Rectal smooth muscle tissue (tissue), 1 donor: ENCODE results near the gene PLEKHA6.

Experiments used
- H3K27ac ChIP-seq: one replicate; pipeline ENCODE4 v1.7.0; 2013; ENCODE audit warnings: low read depth, low read length, inconsistent platforms
- H3K27me3 ChIP-seq: one replicate; pipeline ENCODE4 v1.7.0; 2013; ENCODE audit warnings: low read length; ENCODE audit not compliant: control insufficient read depth, insufficient read depth
- H3K36me3 ChIP-seq: one replicate; pipeline ENCODE4 v1.7.0; 2013; ENCODE audit warnings: low read length; ENCODE audit not compliant: control insufficient read depth, insufficient read depth
- H3K4me1 ChIP-seq: one replicate; pipeline ENCODE4 v1.7.0; 2013; ENCODE audit warnings: low read length; ENCODE audit not compliant: control insufficient read depth, insufficient read depth
- H3K4me3 ChIP-seq: one replicate; pipeline ENCODE4 v1.7.0; 2013; ENCODE audit warnings: low read length
- H3K9ac ChIP-seq: one replicate; pipeline ENCODE4 v1.7.0; 2013; ENCODE audit warnings: low read length

PLEKHA6 gene

GRCh38 chr1:204206121-204206520 lies 153.6 kb downstream of the PLEKHA6 start:
- Histone ChIP-seq H3K4me1 (no peaks in the 10 kb centered on the region), H3K4me3 (no peak overlapping the region), H3K9ac (no peak overlapping the region), H3K27me3 (no peaks in the 10 kb centered on the region), H3K36me3 (no peaks in the 10 kb centered on the region), H3K27ac (no peak overlapping the region)

GRCh38 chr1:204205486-204205885 lies 154.2 kb downstream of the PLEKHA6 start:
- H3K4me1 ChIP-seq: no peaks in the 10 kb centered on the region
- H3K36me3 ChIP-seq: no peaks in the 10 kb centered on the region
- no peak overlapping the region for H3K27ac ChIP-seq
- no peak overlapping the region for H3K9ac ChIP-seq
- H3K27me3 ChIP-seq: no peaks in the 10 kb centered on the region
- no peak overlapping the region for H3K4me3 ChIP-seq

- no peak overlapping the region for H3K9ac ChIP-seq
- no peaks in the 10 kb centered on the region for H3K27me3 ChIP-seq
- H3K27ac ChIP-seq: no peak overlapping the region
- H3K4me3 ChIP-seq: no peak overlapping the region
- H3K36me3 ChIP-seq: no peaks in the 10 kb centered on the region
- H3K4me1 ChIP-seq: no peaks in the 10 kb centered on the region
Measured at GRCh38 chr1:204204944-204205343, 154.8 kb downstream of the PLEKHA6 start.

- no peaks in the 10 kb centered on the region for H3K27me3 ChIP-seq
Measured at GRCh38 chr1:204203206-204203767, 156.4 kb downstream of the PLEKHA6 start.

GRCh38 chr1:204202481-204202880 lies 157.2 kb downstream of the PLEKHA6 start:
- Histone ChIP-seq H3K4me1 (no peaks in the 10 kb centered on the region), H3K4me3 (no peak overlapping the region), H3K27ac (no peak overlapping the region), H3K9ac (no peak overlapping the region), H3K36me3 (no peaks in the 10 kb centered on the region), H3K27me3 (peaks cover 3% of the 10 kb centered on the region)

More at GRCh38 chr1:204203206-204203767, 156.4 kb downstream of the PLEKHA6 start:
- Histone ChIP-seq H3K4me3 (no peak overlapping the region), H3K9ac (no peak overlapping the region), H3K27ac (no peak overlapping the region), H3K4me1 (no peaks in the 10 kb centered on the region), H3K36me3 (no peaks in the 10 kb centered on the region)

- peaks cover 5% of the 10 kb centered on the region for H3K27me3 ChIP-seq
- H3K4me1 ChIP-seq: no peaks in the 10 kb centered on the region
- no peaks in the 10 kb centered on the region for H3K36me3 ChIP-seq
- H3K27ac ChIP-seq: no peak overlapping the region
- H3K4me3 ChIP-seq: no peak overlapping the region
- H3K9ac ChIP-seq: no peak overlapping the region
Measured at GRCh38 chr1:204201348-204202040, 158.2 kb downstream of the PLEKHA6 start.

- H3K9ac ChIP-seq: no peak overlapping the region
- no peaks in the 10 kb centered on the region for H3K4me1 ChIP-seq
- no peaks in the 10 kb centered on the region for H3K36me3 ChIP-seq
- H3K4me3 ChIP-seq: no peak overlapping the region
- H3K27ac ChIP-seq: no peak overlapping the region
- peaks cover 5% of the 10 kb centered on the region for H3K27me3 ChIP-seq
Measured at GRCh38 chr1:204199579-204199978, 160.2 kb downstream of the PLEKHA6 start.

GRCh38 chr1:204198348-204199340 lies 161.1 kb downstream of the PLEKHA6 start:
- H3K27me3 ChIP-seq: peaks cover 5% of the 10 kb centered on the region
- no peak overlapping the region for H3K27ac ChIP-seq

GRCh38 chr1:204197068-204197467 lies 162.7 kb downstream of the PLEKHA6 start:
- Histone ChIP-seq H3K4me1 (no peaks in the 10 kb centered on the region), H3K27ac (no peak overlapping the region), H3K36me3 (no peaks in the 10 kb centered on the region), H3K4me3 (no peak overlapping the region), H3K9ac (no peak overlapping the region), H3K27me3 (peaks cover 5% of the 10 kb centered on the region)

More at GRCh38 chr1:204198348-204199340, 161.1 kb downstream of the PLEKHA6 start:
- Histone ChIP-seq H3K4me3 (no peak overlapping the region), H3K9ac (no peak overlapping the region), H3K36me3 (no peaks in the 10 kb centered on the region), H3K4me1 (no peaks in the 10 kb centered on the region)

- H3K27ac ChIP-seq: no peak within 1 kb of the TSS
- H3K36me3 ChIP-seq: no peaks in the 10 kb centered on the region
- peaks cover 5% of the 10 kb centered on the region for H3K27me3 ChIP-seq
- no peak within 1 kb of the TSS for H3K9ac ChIP-seq
- H3K4me1 ChIP-seq: no peaks in the 10 kb centered on the region
- H3K4me3 ChIP-seq: no peak within 1 kb of the TSS
Measured at GRCh38 chr1:204196068-204196795, 163.5 kb downstream of the PLEKHA6 start, which contains the start of gene KISS1. KISS1 (minus strand) TSS chr1:204196491; CDS start chr1:204192876, 3,615 bp downstream.

- Histone ChIP-seq H3K27me3 (peaks cover 5% of the 10 kb centered on the region), H3K4me1 (no peaks in the 10 kb centered on the region), H3K9ac (no peak overlapping the region), H3K27ac (no peak overlapping the region), H3K36me3 (no peaks in the 10 kb centered on the region), H3K4me3 (no peak overlapping the region)
Measured at GRCh38 chr1:204194771-204195170, 165.0 kb downstream of the PLEKHA6 start.

GRCh38 chr1:204194080-204194479 lies 165.6 kb downstream of the PLEKHA6 start:
- Histone ChIP-seq H3K9ac (no peak overlapping the region), H3K27ac (no peak overlapping the region)

More at GRCh38 chr1:204194080-204194479, 165.6 kb downstream of the PLEKHA6 start:
- peaks cover 5% of the 10 kb centered on the region for H3K27me3 ChIP-seq
- no peaks in the 10 kb centered on the region for H3K36me3 ChIP-seq
- no peaks in the 10 kb centered on the region for H3K4me1 ChIP-seq
- H3K4me3 ChIP-seq: no peak overlapping the region
